GM12878 (cell line): ENCODE results near the gene FAM83G. TPM values are rescaled to one million over a fixed set of nuclear protein-coding genes. Genes with fewer than 3 reads are reported as not detected.

Experiments
- ATAC-seq: fragments of 200-7000 bp; cut with Tn5 transposase; 3 replicates; pipeline ENCODE4 v1.9.1; 2020; ENCODE audit warnings: mild to moderate bottlenecking, moderate library complexity
- BruUV-seq: library from RNA; stranded (reverse); fragments of 400-500 nt; replicated peaks from 2 replicates; lab custom pipeline; 2021; lab: Mats Ljungman, UMichigan
- CTCF ChIA-PET: fragments of 300-600 bp; sonication (Branson Sonifier 250); formaldehyde crosslinking; extraction: SDS; loops from one replicate; lab custom pipeline; 2021; ENCODE audit warnings: inconsistent platforms; lab: Yijun Ruan, JAX
- POLR2A ChIA-PET: fragments of 350-600 bp; formaldehyde crosslinking; extraction: SDS; loops from one replicate; lab custom pipeline; 2021; ENCODE audit warnings: inconsistent platforms; lab: Charles Lee
- RAD21 ChIA-PET: fragments of 300-600 bp; sonication (Branson Sonifier 250); formaldehyde crosslinking; loops from one replicate; lab custom pipeline; 2023; ENCODE audit warnings: antibody characterized with exemption; ENCODE audit not compliant: unreplicated experiment; lab: Charles Lee
- SMC1A ChIA-PET: fragments of 300-600 bp; sonication (Branson Sonifier 250); formaldehyde crosslinking; loops from one replicate; lab custom pipeline; 2023; ENCODE audit not compliant: unreplicated experiment, uncharacterized antibody; lab: Charles Lee
- DNase-seq: peaks from one replicate; pipeline ENCODE4 v3.0.0-alpha.2; 2011; ENCODE audit warnings: low read depth, low spot score
- FAIRE-seq: peaks from 3 replicates; lab custom pipeline; 2011; peaks lifted over from hg19 to GRCh38; lab: Jason Lieb, UNC
- H2AFZ ChIP-seq: 2 replicates; pipeline ENCODE4 v1.6.0; 2011; ENCODE audit warnings: low read depth, low read length, control low read depth; ENCODE audit not compliant: control insufficient read depth
- H3K27ac ChIP-seq: 2 replicates; pipeline ENCODE4 v1.5.1; 2011; ENCODE audit warnings: control low read depth; ENCODE audit not compliant: control insufficient read depth, insufficient read depth
- H3K27me3 ChIP-seq, 2 experiments: replicated peaks in 1 of 2; 2 replicates each; pipeline versions ENCODE4 v1.6.0 to v1.6.1; 2011; ENCODE audit warnings: low read length in 1 of 2; ENCODE audit not compliant: control insufficient read depth in 2 of 2, insufficient read depth in 2 of 2
- H3K36me3 ChIP-seq, 2 experiments: 2 replicates each; pipeline ENCODE4 v1.5.1; 2011; ENCODE audit warnings: low read length in 1 of 2; ENCODE audit not compliant: control insufficient read depth in 2 of 2, insufficient read depth in 2 of 2
- H3K4me1 ChIP-seq: 2 replicates; pipeline ENCODE4 v1.6.1; 2011; ENCODE audit warnings: mild to moderate bottlenecking, low read length, moderate library complexity, mixed read lengths; ENCODE audit not compliant: control insufficient read depth, insufficient read depth
- H3K4me2 ChIP-seq: 2 replicates; pipeline ENCODE4 v1.6.0; 2011; ENCODE audit warnings: control low read depth; ENCODE audit not compliant: control insufficient read depth, insufficient read depth
- H3K4me3 ChIP-seq: fragments of 200-600 bp; sonication (generic); 2 replicates; pipeline ENCODE4 v1.5.1; 2016
- H3K79me2 ChIP-seq: 2 replicates; pipeline ENCODE4 v1.6.0; 2011; ENCODE audit warnings: low read length; ENCODE audit not compliant: control insufficient read depth, insufficient read depth
- H3K9ac ChIP-seq: 2 replicates; pipeline ENCODE4 v1.8.0; 2011; ENCODE audit warnings: low read length, control low read depth, mixed read lengths; ENCODE audit not compliant: control insufficient read depth, insufficient read depth
- H3K9me3 ChIP-seq: replicated peaks from 3 replicates; pipeline ENCODE4 v1.5.1; 2011; ENCODE audit warnings: mild to moderate bottlenecking, low read length; ENCODE audit not compliant: control insufficient read depth, insufficient read depth
- H4K20me1 ChIP-seq: 2 replicates; pipeline ENCODE4 v1.6.0; 2011; ENCODE audit not compliant: control insufficient read depth, insufficient read depth
- CEBPB ChIP-seq, 2 experiments: fragments of 150-350 bp in 1 of 2; IDR thresholded peaks; 2 replicates each; pipeline ENCODE4 v1.6.1; 2012 to 2014; ENCODE audit warnings: low read depth in 2 of 2, low read length in 2 of 2, borderline replicate concordance in 1 of 2, inconsistent platforms in 1 of 2
- FOXM1 ChIP-seq: IDR thresholded peaks from 2 replicates; pipeline ENCODE4 v1.6.1; 2012; ENCODE audit warnings: low read depth, mild to moderate bottlenecking, inconsistent platforms, low read length, moderate library complexity
- NR2C2 ChIP-seq: IDR thresholded peaks from 2 replicates; pipeline ENCODE4 v1.6.1; 2011; ENCODE audit warnings: borderline replicate concordance, low read depth; ENCODE audit not compliant: control insufficient read depth, insufficient read length
- NR2F1 ChIP-seq: fragments of 450-650 bp; conservative IDR thresholded peaks from 2 replicates; pipeline ENCODE4 v1.6.1; 2017; ENCODE audit warnings: mild to moderate bottlenecking
- POLR2AphosphoS5 ChIP-seq: IDR thresholded peaks from 2 replicates; pipeline ENCODE4 v1.6.1; 2011; ENCODE audit warnings: mild to moderate bottlenecking, low read length, inconsistent platforms
- RAD21 ChIP-seq: IDR thresholded peaks from 2 replicates; pipeline ENCODE4 v1.6.1; 2011; ENCODE audit warnings: mild to moderate bottlenecking, low read depth, low read length, moderate library complexity; ENCODE audit not compliant: insufficient read depth
- RCOR1 ChIP-seq: conservative IDR thresholded peaks from 2 replicates; pipeline ENCODE4 v1.6.1; 2012; ENCODE audit warnings: low read depth, low read length, improper control_type of control experiment
- SIX5 ChIP-seq: IDR thresholded peaks from 2 replicates; pipeline ENCODE4 v1.6.1; 2011; ENCODE audit warnings: mild to moderate bottlenecking, low read depth, low read length, moderate library complexity; ENCODE audit not compliant: severe bottlenecking
- ZBED1 ChIP-seq: IDR thresholded peaks from 2 replicates; pipeline ENCODE4 v1.6.1; 2016; ENCODE audit warnings: borderline replicate concordance
- ZNF217 ChIP-seq: fragments of 450-650 bp; IDR thresholded peaks from 2 replicates; pipeline ENCODE4 v1.6.1; 2017; ENCODE audit warnings: antibody characterized with exemption, mild to moderate bottlenecking
- WGBS: methylation state at CpG from one replicate; pipeline ENCODE4 v1.1.6; 2016; ENCODE audit warnings: low lambda C conversion rate; ENCODE audit not compliant: insufficient replicate concordance, insufficient coverage; ENCODE audit errors: missing lambda C conversion rate; 5-methylcytosine and 5-hydroxymethylcytosine counted together
- in situ Hi-C: fragments of 300-500 bp; cut with MboI; formaldehyde crosslinking; loops from 9 replicates; pipeline ENCODE4 v1.14.3; 2018; ENCODE audit warnings: mixed read lengths
- intact Hi-C: fragments of 100-400 bp; cut with micrococcal nuclease; formaldehyde crosslinking; loops from one replicate; pipeline ENCODE4 v1.14.2; 2022; ENCODE audit not compliant: unreplicated experiment
- polyA plus RNA-seq, 11 experiments: library from polyadenylated mRNA; depleted of rRNA in 4 of 11; unstranded in 6 of 11; stranded (reverse) in 5 of 11; fragments of >200 nt; fragmentation: Nextera tagmentation in 4 of 11; fragmentation: Illumina TruSeq in 1 of 11; extraction: Ambion mirVana in 4 of 11; extraction: Trizol in 1 of 11; gene quantifications; 1 replicate in 1 of 11; 2 replicates in 10 of 11; pipeline versions ENCODE4 v1.2.1 to v1.2.3, GENCODE V29; 2011 to 2016; ENCODE audit warnings: inconsistent platforms in 2 of 11, missing spikeins in 2 of 11, low read depth in 1 of 11
- total RNA-seq, 4 experiments: library from RNA; depleted of rRNA in 3 of 4; stranded (reverse); fragments of >200 nt in 3 of 4; fragmentation: Illumina TruSeq in 1 of 4; extraction: Trizol in 1 of 4; gene quantifications; 2 replicates each; pipeline versions ENCODE4 v1.2.1 to v1.2.3, GENCODE V29; 2013 to 2021
- TF ChIP-seq, protein P1 (sequence below): fragments of 150-350 bp; IDR thresholded peaks from 2 replicates; pipeline ENCODE4 v1.6.1; 2014; ENCODE audit warnings: mild to moderate bottlenecking, low read depth, low read length
- TF ChIP-seq, protein P2 (sequence below): fragments of 450-650 bp; formaldehyde crosslinking; IDR thresholded peaks from 2 replicates; pipeline ENCODE4 v1.5.0; 2022; ENCODE audit warnings: mild to moderate bottlenecking, missing genetic modification characterization
- TF ChIP-seq, protein P3 (sequence below): IDR thresholded peaks from 2 replicates; pipeline ENCODE4 v1.6.1; 2011; ENCODE audit warnings: low read depth, low read length, improper control_type of control experiment, borderline replicate concordance

FAM83G gene
- total and polyA plus RNA-seq, 10 of the 15 experiments (the other 5 are each of a cell fraction or from before 2014, with no cell fraction given), result 0.03 to 16.7 (median 6.5) TPM

DNA sequence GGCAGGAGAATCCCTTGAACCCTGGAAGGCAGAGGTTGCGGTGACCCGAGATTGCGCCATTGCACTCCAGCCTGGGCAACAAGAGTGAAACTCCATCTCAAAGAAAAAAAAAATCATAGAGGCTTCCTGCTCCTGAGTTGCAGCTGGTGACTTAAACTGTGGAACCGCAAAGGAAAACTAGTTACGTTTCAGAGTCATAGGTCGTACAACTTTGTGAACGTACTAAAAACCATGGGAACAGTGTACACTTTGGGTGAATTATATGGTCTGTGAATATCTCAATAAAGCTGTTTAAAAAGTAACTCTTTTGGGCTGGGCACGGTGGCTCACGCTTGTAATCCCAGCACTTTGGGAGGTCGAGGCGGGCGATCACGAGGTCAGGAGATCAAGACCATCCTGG, 29.0 kb downstream of the FAM83G start:
- no peak overlapping the region for H3K9ac ChIP-seq
- intact Hi-C loops (no loop called here), in situ Hi-C loops (no loop called here)
- ATAC-seq (no peak), FAIRE-seq (no peak), DNase-seq (no peak)
- no peak overlapping the region for H3K27ac ChIP-seq
- no peak overlapping the region for H3K4me2 ChIP-seq
- SMC1A ChIA-PET, result no interaction called here
- no peaks in the 10 kb centered on the region for H3K27me3 ChIP-seq
- CTCF ChIA-PET, result interaction anchor here (1.0 kb wide), 1 partner anchor 15 kb away, joined by 5 read pairs; no protein-coding TSS in a partner anchor
- H3K79me2 ChIP-seq, result no peaks in the 10 kb centered on the region
- 99% methylated on average over 13 of the region's 13 CpGs for WGBS
- H3K9me3 ChIP-seq, result no peaks in the 10 kb centered on the region
- no TSS peak for BruUV-seq
- no peak overlapping the region for H3K4me3 ChIP-seq
- H4K20me1 ChIP-seq, result no peaks in the 10 kb centered on the region
- no peaks in the 10 kb centered on the region for H3K4me1 ChIP-seq
- H3K36me3 ChIP-seq, result peaks cover 5 to 23% of the 10 kb centered on the region in 2 experiments; a peak in 3 of 4 replicates
- RAD21 ChIA-PET, result interaction anchor here (1.0 kb wide), 1 partner anchor 14 kb away, joined by 4 read pairs; no protein-coding TSS in a partner anchor
- H2AFZ ChIP-seq, result no peak overlapping the region
- POLR2A ChIA-PET, result no interaction called here
- TF ChIP-seq ZBED1 (no peak), POLR2AphosphoS5 (no peak), NR2F1 (no peak), FOXM1 (no peak), NR2C2 (no peak), RCOR1 (no peak), RAD21 (no peak), CEBPB (IDR thresholded peaks at IDR 0.05; ENCODE audit: borderline replicate concordance in 1 of 2, low read depth in 2 of 2, low read length in 2 of 2) (no peak), ZNF217 (no peak), SIX5 (no peak)
- TF ChIP-seq, protein P1, sequence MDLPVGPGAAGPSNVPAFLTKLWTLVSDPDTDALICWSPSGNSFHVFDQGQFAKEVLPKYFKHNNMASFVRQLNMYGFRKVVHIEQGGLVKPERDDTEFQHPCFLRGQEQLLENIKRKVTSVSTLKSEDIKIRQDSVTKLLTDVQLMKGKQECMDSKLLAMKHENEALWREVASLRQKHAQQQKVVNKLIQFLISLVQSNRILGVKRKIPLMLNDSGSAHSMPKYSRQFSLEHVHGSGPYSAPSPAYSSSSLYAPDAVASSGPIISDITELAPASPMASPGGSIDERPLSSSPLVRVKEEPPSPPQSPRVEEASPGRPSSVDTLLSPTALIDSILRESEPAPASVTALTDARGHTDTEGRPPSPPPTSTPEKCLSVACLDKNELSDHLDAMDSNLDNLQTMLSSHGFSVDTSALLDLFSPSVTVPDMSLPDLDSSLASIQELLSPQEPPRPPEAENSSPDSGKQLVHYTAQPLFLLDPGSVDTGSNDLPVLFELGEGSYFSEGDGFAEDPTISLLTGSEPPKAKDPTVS, result no peak
- TF ChIP-seq, protein P2, sequence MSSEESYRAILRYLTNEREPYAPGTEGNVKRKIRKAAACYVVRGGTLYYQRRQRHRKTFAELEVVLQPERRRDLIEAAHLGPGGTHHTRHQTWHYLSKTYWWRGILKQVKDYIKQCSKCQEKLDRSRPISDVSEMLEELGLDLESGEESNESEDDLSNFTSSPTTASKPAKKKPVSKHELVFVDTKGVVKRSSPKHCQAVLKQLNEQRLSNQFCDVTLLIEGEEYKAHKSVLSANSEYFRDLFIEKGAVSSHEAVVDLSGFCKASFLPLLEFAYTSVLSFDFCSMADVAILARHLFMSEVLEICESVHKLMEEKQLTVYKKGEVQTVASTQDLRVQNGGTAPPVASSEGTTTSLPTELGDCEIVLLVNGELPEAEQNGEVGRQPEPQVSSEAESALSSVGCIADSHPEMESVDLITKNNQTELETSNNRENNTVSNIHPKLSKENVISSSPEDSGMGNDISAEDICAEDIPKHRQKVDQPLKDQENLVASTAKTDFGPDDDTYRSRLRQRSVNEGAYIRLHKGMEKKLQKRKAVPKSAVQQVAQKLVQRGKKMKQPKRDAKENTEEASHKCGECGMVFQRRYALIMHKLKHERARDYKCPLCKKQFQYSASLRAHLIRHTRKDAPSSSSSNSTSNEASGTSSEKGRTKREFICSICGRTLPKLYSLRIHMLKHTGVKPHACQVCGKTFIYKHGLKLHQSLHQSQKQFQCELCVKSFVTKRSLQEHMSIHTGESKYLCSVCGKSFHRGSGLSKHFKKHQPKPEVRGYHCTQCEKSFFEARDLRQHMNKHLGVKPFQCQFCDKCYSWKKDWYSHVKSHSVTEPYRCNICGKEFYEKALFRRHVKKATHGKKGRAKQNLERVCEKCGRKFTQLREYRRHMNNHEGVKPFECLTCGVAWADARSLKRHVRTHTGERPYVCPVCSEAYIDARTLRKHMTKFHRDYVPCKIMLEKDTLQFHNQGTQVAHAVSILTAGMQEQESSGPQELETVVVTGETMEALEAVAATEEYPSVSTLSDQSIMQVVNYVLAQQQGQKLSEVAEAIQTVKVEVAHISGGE (CRISPR knock-in tag), result no peak
- TF ChIP-seq, protein P3, sequence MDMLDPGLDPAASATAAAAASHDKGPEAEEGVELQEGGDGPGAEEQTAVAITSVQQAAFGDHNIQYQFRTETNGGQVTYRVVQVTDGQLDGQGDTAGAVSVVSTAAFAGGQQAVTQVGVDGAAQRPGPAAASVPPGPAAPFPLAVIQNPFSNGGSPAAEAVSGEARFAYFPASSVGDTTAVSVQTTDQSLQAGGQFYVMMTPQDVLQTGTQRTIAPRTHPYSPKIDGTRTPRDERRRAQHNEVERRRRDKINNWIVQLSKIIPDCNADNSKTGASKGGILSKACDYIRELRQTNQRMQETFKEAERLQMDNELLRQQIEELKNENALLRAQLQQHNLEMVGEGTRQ, result no peak
